Activated CD8-positive, alpha-beta memory T cell treated with anti-CD3 and anti-CD28 coated beads, Interleukin-2, amount 50 U/mL, for 24 hours (primary cell): ENCODE measurements around the gene SUSD4.
"Not testable (repeated sequence)": the region's sequence is repeated elsewhere in the genome, so short reads cannot be mapped to it uniquely, and the experiment has no call there.

Experiments
- DNase-seq: peaks from one replicate; pipeline ENCODE4 v3.0.0-alpha.2; 2020; ENCODE audit errors: extremely low read depth

Gene SUSD4

DNA sequence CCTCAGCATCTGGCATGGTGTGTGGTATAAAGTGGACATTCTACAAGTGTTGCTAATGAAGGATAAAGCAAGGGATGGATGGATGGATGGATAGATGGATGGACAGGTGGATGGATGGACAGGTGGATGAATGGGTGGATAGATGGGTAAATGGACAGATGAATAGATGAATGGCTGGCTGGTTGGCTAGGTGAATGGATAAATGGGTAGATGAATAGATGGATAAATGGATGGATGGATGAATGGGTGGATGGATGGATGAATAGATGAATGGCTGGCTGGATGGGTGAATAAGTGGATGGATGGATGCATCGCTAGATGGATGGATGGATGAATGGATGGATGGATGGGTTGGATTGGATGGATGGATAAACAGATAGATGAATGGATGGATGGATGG lies 66.2 kb downstream of the SUSD4 start:
- no peak for DNase-seq

DNA sequence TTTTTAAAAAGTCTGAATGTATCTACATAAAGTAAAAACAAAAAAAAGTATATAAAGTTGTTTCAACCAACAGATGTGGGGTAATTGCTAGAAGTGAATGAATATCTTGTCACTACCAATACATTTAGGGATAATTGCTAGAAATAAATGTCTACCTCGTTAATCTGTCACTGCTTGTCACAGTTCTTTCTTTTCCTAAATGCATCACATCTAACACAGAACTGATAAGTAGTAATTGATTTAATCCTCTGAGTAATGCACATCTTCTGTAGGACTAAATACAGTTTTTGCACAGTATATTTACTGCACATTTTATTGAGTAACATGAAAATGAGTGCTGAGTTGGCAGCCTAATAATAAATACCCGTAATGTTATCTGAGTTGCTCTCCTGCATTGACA lies 72.2 kb downstream of the SUSD4 start:
- no peak for DNase-seq

DNA sequence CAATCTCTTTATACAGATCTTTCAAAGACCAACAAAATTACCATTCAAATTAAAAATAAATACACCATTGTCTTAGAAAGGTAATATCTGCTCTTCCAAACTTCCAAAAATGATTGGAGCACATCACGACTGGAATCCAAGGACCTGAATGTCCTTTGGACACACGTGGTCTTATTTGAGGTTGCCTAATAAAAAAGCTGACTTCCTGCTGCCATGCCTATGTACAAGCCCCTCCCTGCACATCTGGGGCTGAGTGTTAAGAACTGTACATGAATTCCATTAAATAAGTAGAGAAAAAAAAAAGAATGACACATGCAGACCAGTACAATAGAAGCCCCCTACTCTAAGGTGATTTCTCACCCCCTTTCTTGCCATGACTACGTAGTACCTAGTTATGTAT lies 73.6 kb downstream of the SUSD4 start:
- DNase-seq = no peak

DNA sequence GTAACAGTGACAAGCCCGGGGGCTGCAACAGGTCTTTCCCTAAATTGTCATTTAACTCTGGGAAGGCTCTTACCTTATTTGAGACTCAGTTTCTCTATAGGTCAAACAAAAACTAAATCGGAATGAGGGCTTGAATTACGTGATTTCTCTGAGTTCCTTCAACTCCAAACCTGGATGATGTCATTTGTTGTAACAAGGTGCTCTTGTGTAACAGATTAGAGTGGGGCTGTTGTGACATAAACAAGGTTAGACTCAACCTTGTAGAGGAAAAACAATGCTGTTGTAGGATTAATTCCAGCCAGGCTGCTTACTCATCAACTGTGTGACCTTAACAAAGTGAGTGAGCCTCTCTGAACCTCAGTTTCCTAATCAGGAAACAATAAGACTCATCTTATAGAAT lies 74.4 kb downstream of the SUSD4 start:
- DNase-seq = no peak

DNA sequence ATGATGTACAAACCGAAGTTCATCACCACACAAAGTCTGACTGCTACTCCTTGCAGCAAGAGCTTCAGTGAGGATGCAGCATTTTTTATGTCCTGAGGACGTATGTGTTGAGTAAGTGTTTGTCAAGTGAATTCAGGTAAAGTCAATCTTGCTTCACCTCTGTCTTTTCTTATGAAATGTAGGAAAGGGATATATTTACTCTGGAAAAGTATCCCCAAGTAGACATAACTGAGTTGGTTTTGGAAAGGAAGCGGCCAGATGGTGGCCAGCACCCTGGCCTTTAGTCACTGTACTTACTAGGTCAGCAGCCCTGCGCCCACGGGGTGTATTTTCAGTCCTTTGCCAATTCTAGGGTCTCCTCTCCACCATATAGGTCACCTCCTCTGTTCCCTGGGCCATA lies 75.2 kb downstream of the SUSD4 start:
- DNase-seq = no peak

DNA sequence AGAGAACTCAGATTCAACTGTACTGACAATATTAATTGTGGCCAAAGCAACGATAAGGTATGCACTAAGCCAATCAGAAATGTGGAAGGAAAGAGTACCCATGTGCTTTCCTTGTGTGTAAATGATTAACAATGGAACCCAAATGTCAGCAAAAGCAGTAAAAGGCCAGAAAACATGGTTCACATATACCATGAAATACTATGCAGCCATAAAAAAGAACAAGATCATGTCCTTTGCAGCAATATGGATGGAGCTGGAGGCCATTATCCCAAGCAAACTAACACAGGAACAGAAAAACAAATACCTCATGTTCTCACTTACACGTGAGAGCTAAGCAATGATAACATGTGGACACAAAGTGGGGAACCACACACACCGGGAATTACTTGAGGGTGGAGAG lies 78.5 kb downstream of the SUSD4 start:
- no peak for DNase-seq

DNA sequence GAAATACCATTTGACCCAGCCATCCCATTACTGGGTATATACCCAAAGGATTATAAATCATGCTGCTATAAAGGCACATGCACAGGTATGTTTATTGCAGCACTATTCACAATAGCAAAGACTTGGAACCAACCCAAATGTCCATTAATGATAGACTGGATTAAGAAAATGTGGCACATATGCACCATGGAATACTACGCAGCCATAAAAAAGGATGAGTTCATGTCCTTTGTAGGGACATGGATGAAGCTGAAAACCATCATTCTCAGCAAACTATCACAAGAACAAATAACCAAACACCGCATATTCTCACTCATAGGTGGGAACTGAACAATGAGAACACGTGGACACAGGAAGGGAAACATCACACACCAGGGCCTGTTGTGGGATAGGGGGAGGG lies 80.3 kb downstream of the SUSD4 start:
- DNase-seq = not testable (repeated sequence)

DNA sequence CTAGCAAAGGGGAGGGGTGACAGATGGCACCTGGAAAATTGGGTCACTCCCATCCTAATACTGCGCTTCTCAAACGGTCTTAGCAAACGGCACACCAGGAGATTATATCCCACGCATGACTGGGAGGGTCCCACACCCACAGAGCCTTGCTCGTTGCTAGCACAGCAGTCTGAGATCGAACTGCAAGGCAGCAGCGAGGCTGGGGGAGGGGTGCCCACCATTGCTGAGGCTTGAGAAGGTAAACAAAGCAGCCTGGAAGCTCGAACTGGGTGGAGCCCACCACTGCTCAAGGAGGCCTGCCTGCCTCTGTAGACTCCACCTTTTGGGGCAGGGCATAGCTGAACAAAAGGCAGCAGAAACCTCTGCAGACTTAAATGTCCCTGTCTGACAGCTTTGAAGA lies 85.7 kb downstream of the SUSD4 start:
- DNase-seq = not testable (repeated sequence)

DNA sequence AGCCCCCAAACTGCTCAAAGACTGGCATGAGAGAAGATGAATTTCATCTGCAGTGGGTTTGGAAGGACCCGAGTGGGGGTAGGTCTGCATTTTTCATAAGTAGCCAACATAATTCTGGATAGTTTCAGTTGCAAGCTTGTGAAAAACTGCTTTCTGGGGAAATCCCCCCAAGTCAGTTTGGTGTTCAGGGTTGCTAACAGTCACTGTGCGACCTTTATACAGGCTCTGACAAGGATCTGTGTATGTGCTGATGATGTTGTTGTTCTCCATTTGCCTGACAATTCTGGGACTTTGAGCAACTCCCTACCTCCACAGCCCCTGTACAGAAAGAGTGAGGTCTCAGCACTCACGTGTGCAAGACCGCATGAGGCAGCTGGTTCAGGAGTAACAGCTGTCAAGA lies 87.9 kb downstream of the SUSD4 start:
- no peak for DNase-seq

DNA sequence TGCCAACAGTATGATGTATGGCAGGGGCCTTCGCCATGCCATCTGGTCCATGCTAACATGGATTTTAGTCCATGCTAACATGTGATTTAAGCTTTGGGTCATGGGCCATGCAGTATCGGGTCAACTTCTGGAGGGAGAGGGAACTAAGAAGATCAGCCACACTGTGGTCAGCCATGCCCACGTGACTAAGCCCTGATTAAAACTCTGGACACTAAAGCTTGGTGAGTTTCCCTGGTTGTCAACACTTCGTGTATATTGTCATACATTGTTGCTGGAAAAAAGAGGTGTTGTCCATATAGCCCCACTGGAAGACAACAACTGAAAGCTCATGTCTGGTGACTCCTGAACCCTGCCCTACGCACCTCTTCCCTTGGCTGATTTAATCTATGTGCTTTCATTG lies 90.5 kb downstream of the SUSD4 start:
- no peak for DNase-seq

DNA sequence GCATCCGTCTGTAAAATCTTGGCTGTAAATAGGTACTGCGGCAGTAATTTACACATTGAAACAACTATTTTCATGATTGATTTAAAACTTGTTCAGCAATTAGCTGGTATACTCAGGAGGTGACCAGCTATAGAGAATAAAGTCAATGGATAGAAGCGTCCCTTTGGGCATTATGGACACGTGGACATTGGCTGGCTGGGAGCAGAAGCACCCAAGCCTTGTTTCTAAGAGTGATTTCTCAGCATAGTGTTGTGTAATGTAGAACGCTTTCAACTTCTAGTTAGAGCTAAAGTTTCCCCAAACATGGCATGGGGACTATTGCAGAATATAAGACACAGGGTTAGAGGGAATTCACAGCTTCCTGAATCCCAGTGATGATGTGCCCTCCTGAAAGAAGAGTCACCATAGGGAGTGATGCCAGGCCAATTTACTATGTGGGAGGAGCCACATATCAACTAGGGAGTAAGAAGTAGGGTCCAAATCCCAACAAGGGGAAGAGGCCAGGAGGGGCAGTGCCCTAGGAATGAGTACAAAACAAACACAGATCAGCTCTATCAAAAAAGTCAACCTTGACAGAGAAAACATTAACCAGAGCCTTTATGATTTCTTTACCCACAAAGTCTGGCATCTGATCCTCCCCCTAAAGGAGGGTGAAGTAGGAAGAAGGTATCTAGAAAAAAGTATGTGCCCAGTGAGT lies 92.7 kb downstream of the SUSD4 start:
- DNase-seq = no peak

DNA sequence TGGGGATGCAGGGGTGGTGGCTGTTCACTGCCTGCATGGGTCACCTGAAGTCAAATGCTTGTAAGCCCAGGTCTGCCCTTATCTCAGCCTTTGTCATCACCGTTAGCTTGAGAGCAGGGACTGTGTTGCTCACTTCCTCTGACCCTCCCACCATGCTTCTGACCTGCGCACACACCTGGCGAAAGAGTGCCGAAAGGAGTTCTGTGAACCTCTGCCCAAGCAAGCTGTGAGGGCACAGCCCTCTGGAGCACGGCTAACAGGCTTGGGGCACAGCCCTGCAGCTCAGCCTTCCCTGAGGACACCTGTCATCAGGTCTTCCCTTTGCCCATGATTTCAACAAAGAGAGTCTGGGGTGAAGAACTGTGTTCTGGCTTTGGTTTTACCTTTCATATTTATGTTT lies 93.8 kb downstream of the SUSD4 start:
- no peak for DNase-seq

DNA sequence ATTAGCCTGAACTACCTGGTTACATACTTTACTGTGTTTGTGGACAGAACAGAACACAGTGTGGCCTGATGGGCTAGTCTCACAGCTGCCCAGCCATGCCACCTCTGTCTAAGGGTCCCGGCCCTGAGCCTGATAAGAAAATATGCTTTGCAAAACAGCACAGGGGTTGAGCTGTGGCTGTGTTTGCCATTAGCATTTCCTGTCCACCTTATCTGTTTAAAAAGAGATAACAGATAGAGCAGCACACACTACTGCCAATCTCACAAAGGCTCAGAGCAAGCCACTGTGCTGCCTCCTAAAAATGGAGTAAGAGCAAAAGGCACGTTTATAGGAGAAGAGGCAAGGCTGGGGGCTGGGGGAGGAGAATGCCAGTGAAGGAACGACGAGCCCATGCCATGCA lies 95.0 kb downstream of the SUSD4 start:
- DNase-seq = no peak

DNA sequence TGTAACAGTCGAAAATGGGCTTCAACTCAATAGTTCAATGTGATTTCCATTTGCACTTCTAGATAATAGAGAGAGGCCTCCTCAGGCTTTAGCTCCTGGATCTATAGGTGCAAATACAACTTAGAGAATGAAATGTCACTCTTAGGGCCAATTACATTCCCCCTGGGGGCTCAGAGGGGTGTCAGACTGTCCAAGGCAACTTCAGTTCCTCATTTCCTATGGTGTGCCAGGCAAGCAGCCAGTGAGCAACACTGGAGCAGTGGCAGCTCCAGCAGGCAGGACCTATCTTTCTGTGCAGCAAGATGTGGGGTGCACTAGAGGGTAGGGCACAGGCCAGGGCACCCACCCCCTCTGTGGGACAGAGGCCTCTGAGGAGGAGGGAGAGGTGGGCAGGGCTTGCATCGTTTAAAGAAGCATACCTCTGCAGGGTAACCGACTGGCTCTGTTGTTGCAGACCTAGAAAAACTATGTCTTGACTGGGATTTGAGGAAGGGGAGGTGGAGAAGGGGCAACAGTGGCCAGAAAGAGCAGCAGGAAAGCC lies 97.3 kb downstream of the SUSD4 start:
- no peak for DNase-seq

DNA sequence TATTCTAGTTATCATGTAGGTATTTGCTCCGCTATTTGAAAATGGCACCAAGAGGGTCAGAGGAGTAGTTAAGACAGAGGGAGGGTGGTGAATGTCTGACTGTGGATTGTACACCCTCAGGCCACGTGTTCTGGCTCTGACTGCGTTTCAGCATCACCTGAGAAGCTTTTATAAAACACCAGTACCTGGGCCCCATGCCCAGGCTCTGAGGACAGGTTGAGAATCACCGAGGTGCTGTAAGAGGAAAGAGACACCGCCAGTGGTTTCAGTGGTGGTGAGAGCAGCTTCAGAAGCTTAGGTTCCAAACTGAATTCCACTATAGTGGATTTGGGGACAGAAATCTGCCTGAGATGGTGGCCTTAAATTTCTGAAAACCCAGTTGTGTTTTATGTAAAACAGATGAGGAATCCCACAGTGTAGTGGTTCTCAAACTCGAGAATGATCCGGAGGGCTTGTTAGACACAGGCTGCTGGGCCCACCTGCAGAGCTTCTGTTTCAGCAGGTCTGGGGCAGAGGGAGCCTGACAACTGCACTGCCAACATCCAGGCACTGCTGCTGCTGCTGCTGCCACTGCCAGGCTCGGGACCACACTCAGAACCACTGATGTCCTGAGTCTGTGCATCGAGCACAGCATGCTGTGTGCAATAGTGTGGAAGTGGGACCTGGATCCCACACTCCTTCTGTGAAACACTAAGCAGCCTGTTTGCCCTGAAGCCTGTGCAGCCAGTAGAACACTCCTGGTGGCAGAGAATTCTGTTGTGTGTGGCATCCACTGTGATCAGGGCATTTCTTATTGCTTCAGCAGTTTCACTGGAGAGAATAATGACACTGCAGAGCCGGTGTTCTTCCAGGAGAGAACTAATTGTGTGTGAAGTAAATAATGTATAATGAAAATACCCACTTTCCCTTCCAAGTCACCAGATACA lies 98.7 kb downstream of the SUSD4 start:
- DNase-seq = no peak

DNA sequence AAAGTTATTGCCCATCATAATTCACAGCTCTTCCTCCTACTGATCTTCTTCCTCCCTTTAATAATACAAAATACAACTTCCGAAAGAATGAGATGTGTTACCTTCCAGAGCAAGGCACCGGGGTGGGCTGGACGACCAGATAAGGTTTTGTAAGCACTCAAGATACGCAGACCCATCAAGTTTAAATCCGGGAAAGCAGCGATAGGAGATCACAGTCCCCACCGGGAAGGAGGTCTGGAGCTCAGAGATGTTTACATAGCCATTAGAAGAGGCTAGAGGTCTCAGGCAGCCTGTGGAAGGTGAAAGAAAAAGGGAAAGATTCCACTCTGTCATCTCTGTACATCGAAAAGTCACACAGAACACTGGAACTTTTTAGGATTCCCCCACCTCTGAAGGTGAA lies 99.4 kb downstream of the SUSD4 start:
- no peak for DNase-seq

DNA sequence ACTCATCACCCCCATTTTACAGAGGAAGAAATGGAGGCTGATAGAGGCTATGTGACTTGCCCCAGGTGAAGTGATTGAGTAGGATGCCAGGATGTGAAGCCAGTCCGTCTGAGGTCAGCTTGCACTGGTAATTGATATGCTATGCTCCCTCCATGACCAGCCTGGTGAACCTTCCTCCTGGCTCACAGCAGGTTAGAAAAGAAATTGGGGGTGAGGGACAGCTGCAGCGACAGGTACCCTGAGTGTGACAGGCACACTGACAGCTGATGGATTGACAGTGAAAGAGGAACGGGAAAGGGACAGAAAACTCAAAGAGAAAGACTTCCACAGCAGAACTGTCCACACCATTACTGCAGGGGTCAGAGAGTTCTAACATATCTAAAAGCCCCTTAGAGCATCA lies 102.1 kb downstream of the SUSD4 start:
- DNase-seq = no peak

DNA sequence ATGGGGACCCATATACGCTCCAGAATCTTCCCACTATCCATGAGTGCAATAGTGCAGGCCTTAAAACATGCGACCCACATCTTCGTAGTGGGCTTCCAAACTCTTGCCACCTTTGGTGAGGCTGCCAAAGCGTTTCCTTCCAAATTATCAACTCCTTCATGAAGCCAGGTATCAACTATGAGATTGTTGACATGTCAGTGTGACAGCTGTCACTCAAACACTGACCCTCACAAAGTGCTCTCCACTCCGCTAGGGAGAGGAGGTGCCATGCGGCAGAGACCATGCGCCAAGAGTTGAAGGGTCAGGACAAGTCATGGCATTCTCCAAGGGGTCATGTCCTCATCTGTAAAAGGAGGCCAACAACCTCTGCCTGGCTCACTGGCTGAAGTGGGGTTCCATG lies 103.3 kb downstream of the SUSD4 start:
- DNase-seq = no peak

DNA sequence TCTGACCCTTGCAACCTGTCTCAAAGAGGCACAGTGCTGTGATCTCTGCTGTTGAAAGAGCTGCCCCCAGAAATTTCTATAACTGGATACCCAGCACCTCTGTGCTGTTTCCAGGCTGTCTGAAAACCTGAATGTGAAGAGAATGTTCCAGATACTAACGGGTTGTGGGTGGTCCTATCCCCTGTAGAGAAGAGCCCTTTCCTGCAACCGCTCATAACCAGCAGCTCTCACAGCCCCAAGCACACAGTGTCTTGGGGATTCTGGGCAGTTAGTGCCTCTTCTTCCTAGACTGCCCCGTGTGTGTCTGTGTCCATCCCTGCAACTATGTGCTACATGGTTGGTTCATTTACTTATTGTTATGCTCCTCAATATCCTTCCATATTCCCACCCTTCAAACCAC lies 104.5 kb downstream of the SUSD4 start:
- no peak for DNase-seq

DNA sequence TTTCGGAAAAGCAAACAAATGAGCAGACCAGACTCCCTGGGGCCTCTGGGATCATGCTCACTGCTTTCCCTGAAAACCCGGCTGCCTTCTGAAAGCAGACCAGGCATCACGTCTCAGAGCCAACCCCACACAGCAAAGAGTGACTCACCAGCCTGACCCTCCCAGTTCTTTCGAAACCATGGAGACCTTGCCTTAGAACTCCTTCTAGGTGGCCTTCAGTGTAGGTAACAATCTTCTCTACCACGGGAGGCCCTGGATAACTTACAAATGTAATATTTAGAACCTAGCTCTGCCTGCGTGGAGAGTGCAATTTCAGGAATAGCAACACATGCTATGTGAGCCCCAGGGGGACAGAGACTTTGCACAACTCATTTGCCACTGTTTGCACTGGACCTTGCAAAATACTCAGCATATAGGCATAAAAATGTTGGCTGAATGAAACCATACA lies 105.2 kb downstream of the SUSD4 start:
- no peak for DNase-seq

DNA sequence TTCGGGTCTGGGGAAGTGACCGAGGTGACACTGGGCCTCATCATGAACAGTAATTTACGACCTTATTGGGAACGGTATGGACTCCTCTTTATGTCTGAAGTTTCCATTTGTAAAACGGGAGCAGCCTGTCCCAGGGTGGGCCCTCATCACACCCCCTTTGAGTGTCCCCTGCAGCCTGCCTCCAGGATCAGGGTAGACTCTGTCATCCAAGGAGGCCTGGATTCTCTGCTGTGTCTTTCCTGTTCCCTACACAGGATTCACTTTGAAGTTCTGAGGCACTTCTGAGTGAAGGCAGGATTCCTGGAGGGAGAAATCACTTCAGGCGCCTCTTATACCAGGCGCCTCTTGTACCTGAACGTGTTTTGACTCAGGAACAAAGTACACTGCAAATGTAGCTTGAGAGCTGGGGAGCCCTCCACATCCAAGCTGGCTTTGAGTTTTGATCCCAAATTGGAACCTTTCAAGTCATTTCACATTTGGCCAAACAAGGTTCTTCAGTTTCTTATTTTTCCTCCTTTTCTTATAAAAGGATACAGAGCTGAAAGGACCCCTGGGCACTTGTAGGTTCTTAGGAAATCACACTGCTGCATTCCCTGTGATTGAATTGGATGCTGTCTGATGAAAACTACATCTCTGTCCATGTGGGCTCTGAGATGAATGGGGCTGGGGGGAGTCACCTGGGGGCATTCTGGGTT lies 106.0 kb downstream of the SUSD4 start:
- DNase-seq = no peak

DNA sequence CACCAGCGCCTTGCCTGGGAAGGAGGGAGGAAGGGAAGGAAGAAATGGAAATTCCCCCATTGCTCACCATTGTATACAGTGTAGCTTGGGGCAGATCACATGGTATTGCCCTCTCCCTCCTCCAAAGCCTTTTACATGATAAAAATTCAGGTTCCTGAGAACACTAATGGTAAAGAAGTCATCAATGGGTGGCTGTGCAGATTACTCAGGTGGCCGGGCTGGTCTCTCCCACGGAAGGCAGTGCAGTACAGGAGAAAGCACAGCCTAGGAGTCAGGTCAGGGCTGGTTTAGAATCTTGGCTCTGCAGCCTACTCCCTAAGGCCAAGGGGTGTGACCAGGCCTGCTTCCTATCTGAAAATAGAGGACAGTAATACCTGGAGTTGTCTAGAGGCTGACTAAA lies 107.9 kb downstream of the SUSD4 start:
- DNase-seq = no peak
